ENCODE results near the gene P4HTM.

DNA sequence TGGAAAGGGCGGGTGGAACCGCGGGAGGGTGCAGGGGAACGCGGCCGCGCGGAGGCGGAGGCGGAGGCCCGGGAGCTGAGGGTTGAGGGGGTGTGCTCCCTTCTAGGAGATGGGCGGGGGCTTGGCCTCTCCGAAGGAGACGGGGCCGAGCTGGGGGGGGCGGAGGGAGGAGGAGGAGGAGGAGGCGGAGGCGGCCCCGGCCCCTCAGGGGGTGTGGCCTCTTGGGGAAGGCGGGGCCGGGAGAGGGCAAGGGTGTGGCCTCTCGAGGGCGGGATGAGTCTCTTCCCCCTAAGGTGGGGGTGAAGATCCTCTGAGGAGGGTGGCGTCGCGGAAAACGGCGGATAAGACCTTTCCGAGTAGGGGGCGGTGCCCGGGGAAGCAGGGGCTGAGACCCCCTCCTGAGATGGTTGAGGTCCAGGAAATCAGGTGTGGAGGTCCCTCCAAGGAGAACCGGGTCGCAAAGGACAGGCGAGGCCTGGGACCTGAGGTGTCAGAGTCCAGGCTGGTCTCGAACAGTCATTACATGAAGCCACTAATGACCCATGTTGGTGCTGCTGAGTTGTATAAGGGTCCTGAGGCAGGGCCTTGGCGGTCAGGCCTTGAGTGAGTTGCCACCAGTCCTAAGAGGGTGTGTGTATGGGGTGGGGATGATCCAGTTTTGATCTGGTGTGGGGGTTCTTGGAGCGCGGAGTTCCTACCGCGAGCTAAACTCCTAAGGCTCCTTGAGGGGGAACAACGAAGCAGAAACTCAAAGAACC is 17.9 kb downstream of the P4HTM start:
- TF ChIP-seq, protein P1, sequence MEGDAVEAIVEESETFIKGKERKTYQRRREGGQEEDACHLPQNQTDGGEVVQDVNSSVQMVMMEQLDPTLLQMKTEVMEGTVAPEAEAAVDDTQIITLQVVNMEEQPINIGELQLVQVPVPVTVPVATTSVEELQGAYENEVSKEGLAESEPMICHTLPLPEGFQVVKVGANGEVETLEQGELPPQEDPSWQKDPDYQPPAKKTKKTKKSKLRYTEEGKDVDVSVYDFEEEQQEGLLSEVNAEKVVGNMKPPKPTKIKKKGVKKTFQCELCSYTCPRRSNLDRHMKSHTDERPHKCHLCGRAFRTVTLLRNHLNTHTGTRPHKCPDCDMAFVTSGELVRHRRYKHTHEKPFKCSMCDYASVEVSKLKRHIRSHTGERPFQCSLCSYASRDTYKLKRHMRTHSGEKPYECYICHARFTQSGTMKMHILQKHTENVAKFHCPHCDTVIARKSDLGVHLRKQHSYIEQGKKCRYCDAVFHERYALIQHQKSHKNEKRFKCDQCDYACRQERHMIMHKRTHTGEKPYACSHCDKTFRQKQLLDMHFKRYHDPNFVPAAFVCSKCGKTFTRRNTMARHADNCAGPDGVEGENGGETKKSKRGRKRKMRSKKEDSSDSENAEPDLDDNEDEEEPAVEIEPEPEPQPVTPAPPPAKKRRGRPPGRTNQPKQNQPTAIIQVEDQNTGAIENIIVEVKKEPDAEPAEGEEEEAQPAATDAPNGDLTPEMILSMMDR (IDR thresholded peaks at IDR 0.05): no peak
- TF ChIP-seq POLR2AphosphoS5 (IDR thresholded peaks at IDR 0.05): no peak
- TF ChIP-seq POLR2A (IDR thresholded peaks at IDR 0.05): no peak
